H9 (cell line): ENCODE measurements around the gene THSD4. TPM values are rescaled to one million over a fixed set of nuclear protein-coding genes. Genes with fewer than 3 reads are reported as not detected.

Experiments used
- DNase-seq: peaks from one replicate; pipeline ENCODE4 v3.0.0-alpha.2; 2017
- H2AFZ ChIP-seq: one replicate; pipeline ENCODE4 v1.6.1; 2013; ENCODE audit warnings: mild to moderate bottlenecking, low read length, control low read depth, moderate library complexity
- H2AK5ac ChIP-seq: 2 replicates; pipeline ENCODE4 v1.6.1; 2013; ENCODE audit warnings: low read length, control low read depth, mixed read lengths; ENCODE audit not compliant: insufficient read length
- H2BK120ac ChIP-seq: one replicate; pipeline ENCODE4 v1.6.1; 2013; ENCODE audit warnings: low read depth, mild to moderate bottlenecking, low read length, control low read depth, inconsistent platforms; ENCODE audit not compliant: poor library complexity, severe bottlenecking
- H2BK12ac ChIP-seq: 2 replicates; pipeline ENCODE4 v1.6.1; 2013; ENCODE audit warnings: low read length, control low read depth, mixed read lengths, low read depth; ENCODE audit not compliant: insufficient read length
- H2BK15ac ChIP-seq: 2 replicates; pipeline ENCODE4 v1.6.1; 2013; ENCODE audit warnings: low read depth, low read length, control low read depth
- H2BK20ac ChIP-seq: one replicate; pipeline ENCODE4 v1.6.1; 2013; ENCODE audit warnings: low read depth, mild to moderate bottlenecking, low read length, control low read depth, inconsistent platforms; ENCODE audit not compliant: poor library complexity, severe bottlenecking
- H2BK5ac ChIP-seq: 2 replicates; pipeline ENCODE4 v1.6.1; 2013; ENCODE audit warnings: low read length, control low read depth, mixed read lengths; ENCODE audit not compliant: insufficient read length
- H3K14ac ChIP-seq: 2 replicates; pipeline ENCODE4 v1.6.1; 2013; ENCODE audit warnings: low read length, control low read depth; ENCODE audit not compliant: insufficient read depth
- H3K18ac ChIP-seq: 2 replicates; pipeline ENCODE4 v1.6.1; 2013; ENCODE audit warnings: low read depth, mild to moderate bottlenecking, mixed read lengths, low read length, control low read depth; ENCODE audit not compliant: insufficient read length
- H3K23ac ChIP-seq: 2 replicates; pipeline ENCODE4 v1.6.1; 2013; ENCODE audit warnings: low read length, control low read depth, mixed read lengths, low read depth; ENCODE audit not compliant: insufficient read length
- H3K23me2 ChIP-seq: 2 replicates; pipeline ENCODE4 v1.6.1; 2013; ENCODE audit warnings: low read depth, mild to moderate bottlenecking, mixed read lengths, low read length, control low read depth; ENCODE audit not compliant: insufficient read length, poor library complexity, severe bottlenecking
- H3K27ac ChIP-seq: 2 replicates; pipeline ENCODE4 v1.5.1; 2013; ENCODE audit warnings: low read length, control low read depth, mixed read lengths, low read depth; ENCODE audit not compliant: insufficient read length
- H3K27me3 ChIP-seq: 2 replicates; pipeline ENCODE4 v1.6.1; 2013; ENCODE audit warnings: low read length, control low read depth, inconsistent platforms; ENCODE audit not compliant: insufficient read depth
- H3K4ac ChIP-seq: 2 replicates; pipeline ENCODE4 v1.6.1; 2013; ENCODE audit warnings: low read depth, mild to moderate bottlenecking, control low read depth, inconsistent platforms, low read length, moderate library complexity
- H3K4me1 ChIP-seq: 2 replicates; pipeline ENCODE4 v1.6.1; 2013; ENCODE audit warnings: low read length, control low read depth, inconsistent platforms; ENCODE audit not compliant: insufficient read depth
- H3K4me2 ChIP-seq: 2 replicates; pipeline ENCODE4 v1.6.1; 2013; ENCODE audit warnings: low read length, control low read depth, mixed read lengths; ENCODE audit not compliant: insufficient read length, insufficient read depth
- H3K56ac ChIP-seq: 2 replicates; pipeline ENCODE4 v1.6.1; 2013; ENCODE audit warnings: low read depth, mild to moderate bottlenecking, mixed read lengths, low read length, control low read depth; ENCODE audit not compliant: insufficient read length
- H3K79me1 ChIP-seq: 2 replicates; pipeline ENCODE4 v1.6.1; 2013; ENCODE audit warnings: low read depth, mild to moderate bottlenecking, moderate library complexity, low read length, control low read depth, inconsistent platforms; ENCODE audit not compliant: insufficient read depth, poor library complexity, severe bottlenecking
- H3K79me2 ChIP-seq: 2 replicates; pipeline ENCODE4 v1.6.1; 2013; ENCODE audit warnings: low read length, control low read depth, inconsistent platforms; ENCODE audit not compliant: insufficient read depth
- H3K9ac ChIP-seq: 2 replicates; pipeline ENCODE4 v1.6.1; 2013; ENCODE audit warnings: low read length, control low read depth, mixed read lengths; ENCODE audit not compliant: insufficient read length; ENCODE audit errors: extremely low read depth
- H3K9me3 ChIP-seq: one replicate; pipeline ENCODE4 v1.6.1; 2013; ENCODE audit warnings: low read depth, low read length, inconsistent platforms; ENCODE audit not compliant: control insufficient read depth
- H3T11ph ChIP-seq: one replicate; pipeline ENCODE4 v1.6.1; 2013; ENCODE audit warnings: mild to moderate bottlenecking, low read length, control low read depth, inconsistent platforms
- H4K20me1 ChIP-seq: one replicate; pipeline ENCODE4 v1.6.1; 2013; ENCODE audit not compliant: control insufficient read depth, insufficient read length, insufficient read depth
- H4K5ac ChIP-seq: 2 replicates; pipeline ENCODE4 v1.6.1; 2013; ENCODE audit warnings: low read depth, mild to moderate bottlenecking, mixed read lengths, low read length, control low read depth; ENCODE audit not compliant: insufficient read length
- H4K8ac ChIP-seq: replicated peaks from 2 replicates; pipeline ENCODE4 v1.6.1; 2013; ENCODE audit warnings: low read length, control low read depth, mixed read lengths, low read depth; ENCODE audit not compliant: insufficient read length
- H4K91ac ChIP-seq: 2 replicates; pipeline ENCODE4 v1.6.1; 2013; ENCODE audit warnings: low read depth, mild to moderate bottlenecking, moderate library complexity, mixed read lengths, low read length, control low read depth; ENCODE audit not compliant: insufficient read length
- H3K27ac Mint-ChIP-seq, 3 experiments: 2 replicates in 2 of 3; 3 replicates in 1 of 3; pipeline ENCODE4 v1.8.0; 2020 to 2021; ENCODE audit warnings: mixed read lengths in 3 of 3, mild to moderate bottlenecking in 1 of 3, moderate library complexity in 1 of 3
- H3K27me3 Mint-ChIP-seq: 2 replicates; pipeline ENCODE4 v1.8.0; 2021; ENCODE audit warnings: low read depth, mild to moderate bottlenecking, moderate library complexity, mixed read lengths
- H3K36me3 Mint-ChIP-seq, 3 experiments: 2 replicates in 2 of 3; 3 replicates in 1 of 3; pipeline ENCODE4 v1.8.0; 2020 to 2021; ENCODE audit warnings: low read depth in 3 of 3, mixed read lengths in 3 of 3; ENCODE audit not compliant: insufficient read depth in 1 of 3
- H3K4me1 Mint-ChIP-seq, 2 experiments: 2 replicates each; pipeline ENCODE4 v1.8.0; 2020; ENCODE audit warnings: mixed read lengths in 2 of 2
- H3K4me3 Mint-ChIP-seq, 2 experiments: 2 replicates in 1 of 2; 3 replicates in 1 of 2; pipeline ENCODE4 v1.8.0; 2020 to 2021; ENCODE audit warnings: mild to moderate bottlenecking in 2 of 2, mixed read lengths in 2 of 2, moderate library complexity in 1 of 2
- H3K9me3 Mint-ChIP-seq, 2 experiments: 2 replicates in 1 of 2; 3 replicates in 1 of 2; pipeline ENCODE4 v1.8.0; 2020; ENCODE audit warnings: mild to moderate bottlenecking in 2 of 2, mixed read lengths in 2 of 2, moderate library complexity in 1 of 2
- WGBS: extraction: QIAGEN DNeasy Blood & Tissue Kit; methylation state at CpG from one replicate; pipeline ENCODE4 v1.1.7; 2013; ENCODE audit warnings: missing lambda C conversion rate, low lambda C conversion rate, mixed read lengths; ENCODE audit not compliant: insufficient read length; ENCODE audit errors: extremely low coverage; 5-methylcytosine and 5-hydroxymethylcytosine counted together
- total RNA-seq: library from RNA; stranded (reverse); gene quantifications from 2 replicates; pipeline ENCODE4 v1.2.1, GENCODE V29; 2021
- TF ChIP-seq, protein P1 (sequence below): fragments of 200-600 bp; sonication (generic); conservative IDR thresholded peaks from 3 replicates; pipeline ENCODE4 v1.8.0; 2021; ENCODE audit warnings: antibody characterized with exemption, mild to moderate bottlenecking

Gene THSD4
- total RNA-seq, 1 experiment from 2014 or later: 5.5 TPM

DNA sequence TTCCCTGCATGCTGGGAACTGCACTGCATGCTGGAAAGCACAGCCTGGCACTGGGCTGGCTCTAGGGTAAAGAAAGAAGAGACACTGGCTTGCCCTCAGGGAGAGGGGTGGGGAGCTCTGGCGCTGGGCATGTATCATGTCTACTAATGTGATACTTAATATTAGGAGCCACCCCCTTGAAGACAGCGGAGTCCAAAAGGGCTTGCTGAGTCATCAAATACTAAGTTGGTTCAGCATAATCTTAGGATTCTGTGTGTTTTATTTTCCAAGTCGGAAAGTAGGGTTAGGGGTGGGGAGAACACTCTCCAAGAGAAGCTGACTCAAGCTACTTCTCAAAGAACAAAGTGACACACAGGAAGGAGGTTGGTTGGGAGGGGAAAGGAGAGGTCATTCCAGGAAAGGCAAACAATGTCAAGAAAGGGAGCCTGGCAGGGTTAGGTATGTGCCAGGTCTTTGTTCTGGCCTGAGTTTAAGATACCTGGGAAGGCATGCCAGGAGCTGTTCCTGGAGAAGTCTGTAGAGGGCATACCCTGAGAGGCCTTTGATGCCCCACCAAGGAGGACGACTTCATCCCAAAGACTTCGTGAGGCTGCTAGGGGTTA lies 457.3 kb downstream of the THSD4 start:
- no peak overlapping the region for H3T11ph ChIP-seq
- no peak overlapping the region for H3K4me2 ChIP-seq
- Mint-ChIP-seq H3K9me3 (no peaks in the 10 kb centered on the region), H3K27me3 (peaks cover 3% of the 10 kb centered on the region), H3K27ac (peak overlapping the region in 2 of 3 experiments; percentile 33 to 37; a peak in 2 of 7 replicates), H3K36me3 (no peaks in the 10 kb centered on the region), H3K4me1 (peaks cover 14 to 20% of the 10 kb centered on the region in 2 experiments), H3K4me3 (no peak overlapping the region)
- H3K4me1 ChIP-seq: no peaks in the 10 kb centered on the region
- no peaks in the 10 kb centered on the region for H3K27me3 ChIP-seq
- H3K23ac ChIP-seq: no peak overlapping the region
- H2BK5ac ChIP-seq: no peak overlapping the region
- H2BK120ac ChIP-seq: no peak overlapping the region
- no peak overlapping the region for H2BK12ac ChIP-seq
- H4K5ac ChIP-seq: no peak overlapping the region
- no peak overlapping the region for H4K91ac ChIP-seq
- no peak overlapping the region for H3K4ac ChIP-seq
- H4K8ac ChIP-seq: no peak overlapping the region
- peak; percentile 78 for DNase-seq
- no peak overlapping the region for H3K9ac ChIP-seq
- H3K23me2 ChIP-seq: no peaks in the 10 kb centered on the region
- no peak overlapping the region for H2BK20ac ChIP-seq
- TF ChIP-seq, protein P1, sequence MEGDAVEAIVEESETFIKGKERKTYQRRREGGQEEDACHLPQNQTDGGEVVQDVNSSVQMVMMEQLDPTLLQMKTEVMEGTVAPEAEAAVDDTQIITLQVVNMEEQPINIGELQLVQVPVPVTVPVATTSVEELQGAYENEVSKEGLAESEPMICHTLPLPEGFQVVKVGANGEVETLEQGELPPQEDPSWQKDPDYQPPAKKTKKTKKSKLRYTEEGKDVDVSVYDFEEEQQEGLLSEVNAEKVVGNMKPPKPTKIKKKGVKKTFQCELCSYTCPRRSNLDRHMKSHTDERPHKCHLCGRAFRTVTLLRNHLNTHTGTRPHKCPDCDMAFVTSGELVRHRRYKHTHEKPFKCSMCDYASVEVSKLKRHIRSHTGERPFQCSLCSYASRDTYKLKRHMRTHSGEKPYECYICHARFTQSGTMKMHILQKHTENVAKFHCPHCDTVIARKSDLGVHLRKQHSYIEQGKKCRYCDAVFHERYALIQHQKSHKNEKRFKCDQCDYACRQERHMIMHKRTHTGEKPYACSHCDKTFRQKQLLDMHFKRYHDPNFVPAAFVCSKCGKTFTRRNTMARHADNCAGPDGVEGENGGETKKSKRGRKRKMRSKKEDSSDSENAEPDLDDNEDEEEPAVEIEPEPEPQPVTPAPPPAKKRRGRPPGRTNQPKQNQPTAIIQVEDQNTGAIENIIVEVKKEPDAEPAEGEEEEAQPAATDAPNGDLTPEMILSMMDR: peak; percentile 62
- H3K27ac ChIP-seq: no peak overlapping the region
- no peaks in the 10 kb centered on the region for H3K79me2 ChIP-seq
- no peak overlapping the region for H3K56ac ChIP-seq
- no peaks in the 10 kb centered on the region for H4K20me1 ChIP-seq
- no peak overlapping the region for H3K18ac ChIP-seq
- H3K79me1 ChIP-seq: no peaks in the 10 kb centered on the region
- H2BK15ac ChIP-seq: no peak overlapping the region
- H2AFZ ChIP-seq: no peak overlapping the region
- H2AK5ac ChIP-seq: no peak overlapping the region
- WGBS: no CpG with 5 or more reads among the region's 5 CpGs
- H3K14ac ChIP-seq: no peak overlapping the region
- H3K9me3 ChIP-seq: no peaks in the 10 kb centered on the region
